HG02623 (cell line): ENCODE measurements around the gene NPL.

Source experiments
- ATAC-seq: cut with Tn5 transposase; IDR thresholded peaks from one replicate; pipeline ENCODE4 v1.9.1; 2021; ENCODE audit warnings: moderate library complexity; ENCODE audit not compliant: unreplicated experiment

Gene NPL

DNA sequence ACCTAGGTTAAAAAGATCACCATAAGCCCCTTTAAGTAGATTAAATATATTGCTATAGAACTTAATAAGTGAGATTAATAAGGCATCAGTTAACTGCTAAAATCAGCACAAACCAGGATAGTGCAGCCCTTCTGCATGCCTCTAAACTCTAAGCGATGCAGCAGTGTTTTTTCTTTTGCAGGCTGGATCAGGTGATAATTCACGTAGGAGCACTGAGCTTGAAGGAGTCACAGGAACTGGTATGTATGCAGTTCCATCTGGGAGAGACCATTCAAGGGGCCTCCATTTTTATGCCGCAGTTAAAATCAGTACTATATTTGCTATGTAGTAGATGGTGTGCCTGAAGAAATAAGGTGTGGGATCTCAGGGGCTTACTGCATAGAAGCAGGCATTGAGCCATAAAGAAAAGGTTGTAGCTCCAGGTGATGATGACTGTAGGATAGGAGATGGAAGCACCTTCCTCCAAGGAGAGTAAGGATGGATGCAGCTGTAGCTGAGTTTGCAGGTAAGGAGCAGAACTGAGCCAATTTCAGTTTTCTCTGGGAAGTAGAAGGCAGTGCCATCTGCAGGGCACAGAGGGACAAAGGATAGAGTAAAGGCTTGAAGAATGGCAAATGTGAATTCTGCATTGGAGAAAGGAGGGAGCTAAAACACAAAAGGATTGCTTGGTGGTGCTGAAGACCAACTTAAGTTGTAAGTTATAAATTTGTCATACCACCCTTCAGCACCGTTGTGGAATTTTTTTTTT lies 22.6 kb downstream of the NPL start:
- ATAC-seq = no peak

DNA sequence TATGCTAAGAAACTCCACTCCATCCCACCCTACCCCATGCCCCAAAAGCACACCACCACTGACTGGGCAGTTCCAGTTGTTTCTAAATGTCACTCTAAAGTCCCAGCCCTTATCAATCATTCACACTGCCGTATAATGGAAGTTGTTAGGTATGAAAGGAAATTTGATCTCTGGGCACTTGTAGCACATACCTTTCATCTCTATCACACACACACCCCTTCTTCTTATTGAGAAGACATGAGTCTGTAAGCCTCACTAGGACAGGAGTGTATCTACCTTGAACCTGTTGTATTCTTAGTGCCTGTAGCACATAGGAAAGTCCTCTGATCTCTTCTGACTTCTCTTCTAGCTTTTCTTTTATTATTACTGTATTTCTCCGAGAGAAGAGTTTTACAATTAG lies 27.3 kb downstream of the NPL start:
- no peak for ATAC-seq

DNA sequence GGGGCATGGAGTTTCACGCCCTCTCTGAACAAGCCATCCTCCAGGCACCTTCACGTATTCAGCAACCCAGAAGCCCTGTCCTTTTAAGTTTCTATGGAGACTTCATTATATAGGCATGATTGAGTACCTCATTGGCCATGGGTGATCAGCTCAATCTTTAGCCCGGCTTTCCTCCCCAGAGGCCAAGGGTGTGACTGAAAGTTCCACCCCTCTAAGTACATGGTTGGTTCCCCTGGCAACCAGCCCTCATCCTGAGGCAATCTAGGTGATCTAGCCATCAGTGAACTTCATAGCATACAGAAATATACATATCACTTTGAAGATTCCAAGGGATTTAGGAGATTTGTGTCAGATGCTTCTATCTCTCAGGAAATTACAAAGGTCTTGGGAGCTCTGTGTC lies 28.2 kb downstream of the NPL start:
- ATAC-seq = no peak

DNA sequence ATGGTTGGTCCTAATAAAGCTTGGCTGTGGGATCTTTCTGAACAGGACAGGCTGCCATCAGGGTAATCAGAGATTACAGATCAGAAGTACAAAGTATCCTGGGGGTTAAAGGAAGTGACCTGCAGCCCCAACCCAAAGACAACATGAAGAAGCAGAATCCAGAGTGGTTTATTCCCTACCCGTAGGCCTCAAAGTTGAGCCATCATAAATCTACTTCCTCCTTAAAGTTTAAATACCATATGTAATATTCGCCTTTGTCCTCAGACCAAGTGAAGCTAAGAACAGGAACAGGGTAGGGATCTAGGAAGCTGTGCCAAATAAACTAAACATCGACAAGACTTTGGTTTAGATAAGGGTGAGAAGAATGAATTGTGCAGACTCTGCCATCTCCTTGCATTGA lies 33.6 kb downstream of the NPL start:
- ATAC-seq = no peak

DNA sequence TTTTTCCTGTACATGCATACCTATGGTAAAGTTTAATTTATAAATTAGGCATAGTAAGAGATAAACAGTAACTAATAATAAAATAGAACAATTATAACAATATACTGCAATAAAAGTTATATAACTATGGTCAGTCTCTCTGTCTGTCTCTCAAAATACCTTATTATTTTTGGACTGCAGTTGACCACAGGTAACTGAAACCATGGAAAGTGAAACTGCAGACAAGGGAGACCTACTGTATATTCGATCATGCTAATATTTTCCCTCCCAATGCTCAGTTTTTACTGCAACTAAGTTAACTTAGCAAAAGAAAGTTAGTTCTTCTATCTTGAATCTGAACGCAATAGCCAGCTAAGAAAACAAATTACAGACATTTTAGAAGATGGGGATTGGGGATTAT lies 37.3 kb downstream of the NPL start:
- ATAC-seq = no peak

DNA sequence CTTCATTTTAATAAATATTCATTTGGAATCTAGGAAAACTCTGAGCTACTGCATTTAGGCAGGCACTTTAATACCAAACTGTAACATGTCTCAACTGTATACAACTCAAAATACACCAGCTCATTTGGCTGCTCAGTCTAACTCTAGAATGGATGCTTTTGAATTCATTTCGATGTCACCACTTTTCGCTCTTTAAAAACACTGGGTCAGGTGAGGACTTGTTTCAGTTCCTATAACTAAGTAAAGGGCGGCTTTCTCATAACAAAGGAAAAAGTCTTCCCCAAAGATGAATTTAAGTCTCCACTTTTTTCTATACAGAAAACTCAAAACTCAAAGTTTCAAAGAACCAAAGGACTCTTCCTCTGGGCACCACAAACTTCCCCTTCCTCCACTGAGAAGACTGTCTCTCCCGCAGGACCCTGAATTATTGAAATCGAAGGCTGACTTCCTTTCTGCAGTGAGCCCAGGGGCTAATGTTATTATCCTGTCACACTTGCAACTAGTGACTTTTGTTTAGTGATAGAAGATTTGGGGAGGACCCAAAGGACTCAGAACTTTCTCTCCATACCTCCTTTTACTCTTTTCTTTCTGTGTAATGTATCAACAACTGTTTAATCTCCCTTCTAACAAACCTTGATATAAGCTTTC lies 39.8 kb downstream of the NPL start:
- no peak for ATAC-seq

DNA sequence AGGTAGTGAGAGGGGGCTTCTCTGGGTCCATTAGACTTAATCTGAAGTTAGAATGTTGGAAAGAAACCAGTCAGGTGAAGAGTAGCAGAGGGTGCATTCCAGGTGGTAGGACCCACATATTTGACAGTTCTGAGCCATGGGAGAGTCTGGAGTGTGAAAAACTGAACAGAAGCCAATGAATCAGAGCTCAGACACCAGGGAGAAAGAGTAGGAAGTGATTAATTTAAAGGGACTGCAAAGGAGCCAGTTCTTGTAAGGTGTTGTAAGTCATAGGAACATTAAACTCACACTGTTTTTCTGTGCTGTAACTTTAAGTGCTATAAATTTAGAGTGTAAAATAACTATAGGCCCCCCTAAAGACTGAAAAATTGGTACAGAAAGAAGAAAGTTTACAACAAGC lies 43.7 kb downstream of the NPL start:
- no peak for ATAC-seq

DNA sequence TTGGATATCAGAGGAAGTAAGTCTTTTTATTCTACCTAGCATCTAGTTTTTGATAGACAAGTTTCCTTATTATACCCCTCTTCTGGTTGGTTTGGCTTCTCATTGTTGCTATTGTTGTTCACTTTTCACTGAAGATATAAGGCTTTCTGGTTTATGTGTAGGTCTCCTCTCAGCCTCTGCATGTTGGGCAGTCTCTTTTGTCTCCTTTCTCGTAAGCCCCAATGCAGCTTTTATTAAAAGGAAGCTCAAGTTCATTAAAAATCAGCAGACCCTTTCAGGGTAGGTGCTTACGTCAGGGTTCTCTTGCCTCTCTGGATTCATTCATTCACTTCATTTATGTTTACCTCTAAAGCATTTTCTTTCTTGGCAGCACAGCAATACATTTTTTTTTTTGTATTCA lies 44.8 kb downstream of the NPL start:
- no peak for ATAC-seq

DNA sequence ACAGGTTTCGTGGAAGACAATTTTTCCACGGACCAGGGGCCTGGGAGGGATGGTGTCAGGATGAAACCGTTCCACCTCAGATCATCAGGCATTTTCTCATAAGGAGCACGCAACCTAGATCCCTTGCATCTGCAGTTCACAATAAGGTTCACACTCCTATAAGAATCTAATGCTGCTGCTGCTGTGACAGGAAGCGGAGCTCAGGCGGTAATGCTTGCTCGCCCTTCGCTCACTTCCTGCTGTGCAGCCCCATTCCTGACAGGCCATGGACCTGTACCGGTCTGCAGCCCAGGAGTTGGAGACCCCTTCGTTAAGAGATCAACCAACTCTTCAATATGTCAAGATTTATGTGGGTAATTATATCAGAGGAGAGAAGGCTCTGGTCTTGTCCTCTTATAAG lies 46.2 kb downstream of the NPL start:
- ATAC-seq = no peak

DNA sequence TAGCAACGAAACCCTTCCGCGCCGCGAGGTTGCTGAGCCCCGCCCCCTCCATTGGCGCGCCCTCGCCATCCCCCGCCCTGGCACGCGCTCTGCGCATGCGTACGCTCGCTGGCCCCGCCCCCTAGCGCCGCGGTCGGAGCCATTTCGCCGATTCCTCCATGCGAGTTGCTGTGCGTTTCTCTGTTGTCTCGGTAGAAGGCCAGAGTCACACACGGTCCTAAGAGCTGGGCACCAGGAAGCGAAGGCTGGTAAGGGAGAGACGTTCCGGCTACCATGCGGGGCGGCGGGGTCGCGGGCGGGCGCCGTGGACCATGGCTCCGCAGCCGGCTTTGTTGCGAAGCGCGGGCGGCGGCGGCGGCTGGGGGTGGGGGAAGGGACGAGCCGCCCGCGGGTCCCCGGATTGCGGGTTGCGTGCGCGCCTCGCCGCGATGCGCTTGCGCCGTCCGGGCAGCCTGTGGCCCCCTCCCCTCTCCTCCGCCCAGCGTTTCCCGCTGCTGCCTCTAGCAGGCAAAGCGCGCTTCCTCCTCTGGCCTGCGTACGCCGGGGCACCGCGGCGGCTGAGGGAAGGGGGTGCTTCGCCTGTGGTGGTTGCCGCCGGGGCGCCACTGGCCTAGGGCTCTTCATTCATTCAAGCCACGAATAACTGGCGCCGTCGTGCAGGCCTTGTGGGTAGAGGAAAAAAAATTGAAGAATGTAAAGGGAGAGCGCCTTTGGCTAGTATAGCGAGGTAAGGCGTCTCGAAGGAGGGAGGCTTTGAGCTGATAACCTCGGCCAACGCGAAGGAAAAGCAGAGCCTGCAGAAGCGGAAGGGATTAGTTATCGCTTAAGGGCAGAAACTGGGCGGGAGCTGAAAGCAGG lies 49.9 kb downstream of the NPL start, which contains the start of gene DHX9:
TSS of gene DHX9 (plus strand) at position 139 of the 858 bp plus-strand sequence. CDS start 3,220 bp downstream, outside the sequence.
- peak; percentile 73 for ATAC-seq

DNA sequence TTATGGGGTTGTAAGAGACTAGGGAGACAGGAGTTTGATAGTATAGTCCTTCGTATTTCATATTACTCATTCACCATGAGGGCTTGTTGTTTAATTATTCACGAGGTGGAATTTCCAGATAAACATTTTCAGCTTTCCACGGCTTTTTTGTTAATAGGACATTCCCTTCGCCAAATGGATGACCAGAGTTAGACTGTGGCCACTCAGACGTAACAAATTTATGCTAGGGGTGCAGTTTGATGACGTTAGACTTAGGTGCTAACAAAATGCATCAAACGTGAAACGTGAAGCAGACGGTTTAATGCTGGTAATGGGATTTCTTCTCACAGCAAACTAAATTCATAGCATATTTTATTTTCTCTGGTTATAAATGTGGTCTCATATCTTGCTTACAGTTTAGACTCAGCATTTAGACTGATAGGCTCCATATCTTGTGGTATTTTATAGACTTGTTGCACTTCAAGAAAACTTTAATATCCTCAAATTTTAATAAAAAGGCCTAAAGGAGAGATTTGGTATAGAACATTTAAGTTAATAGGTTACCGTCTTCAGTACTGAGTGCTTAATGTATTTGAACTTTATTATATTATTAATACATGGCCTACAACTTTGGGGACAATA lies 51.9 kb downstream of the NPL start:
- no peak for ATAC-seq

DNA sequence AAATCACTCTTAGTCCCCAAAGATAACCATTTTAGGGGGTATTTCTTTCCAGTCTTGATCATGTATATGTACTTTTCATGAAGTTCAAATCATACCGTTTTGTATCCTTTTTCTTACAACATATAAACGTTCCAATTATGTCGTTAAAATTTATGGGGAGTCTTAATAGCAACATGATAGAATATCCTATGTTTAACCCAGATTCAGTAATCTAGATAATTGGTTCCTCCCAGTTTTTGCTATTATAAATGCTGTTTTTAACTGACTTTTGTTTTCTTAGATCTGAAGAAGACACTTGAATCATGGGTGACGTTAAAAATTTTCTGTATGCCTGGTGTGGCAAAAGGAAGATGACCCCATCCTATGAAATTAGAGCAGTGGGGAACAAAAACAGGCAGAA lies 52.7 kb downstream of the NPL start:
- no peak for ATAC-seq

DNA sequence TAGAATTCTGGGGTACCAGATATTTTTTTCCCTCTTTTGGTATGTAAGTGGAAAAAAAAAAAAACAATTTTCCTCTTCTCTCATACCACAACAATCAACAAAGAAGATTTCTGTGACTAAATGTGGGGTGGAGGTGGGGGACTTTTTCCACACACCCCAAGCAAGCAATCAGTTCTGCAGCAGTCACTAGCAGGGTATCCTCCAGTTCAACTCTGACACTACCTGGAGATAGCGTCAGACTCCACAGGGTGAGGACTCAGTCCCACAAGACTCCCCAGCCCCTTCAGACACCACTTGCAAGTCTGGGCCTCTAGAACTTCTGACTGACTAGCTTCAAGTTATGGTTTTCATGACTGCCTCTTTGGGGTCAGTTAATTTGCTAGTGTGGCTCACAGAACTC lies 55.8 kb downstream of the NPL start:
- no peak for ATAC-seq

DNA sequence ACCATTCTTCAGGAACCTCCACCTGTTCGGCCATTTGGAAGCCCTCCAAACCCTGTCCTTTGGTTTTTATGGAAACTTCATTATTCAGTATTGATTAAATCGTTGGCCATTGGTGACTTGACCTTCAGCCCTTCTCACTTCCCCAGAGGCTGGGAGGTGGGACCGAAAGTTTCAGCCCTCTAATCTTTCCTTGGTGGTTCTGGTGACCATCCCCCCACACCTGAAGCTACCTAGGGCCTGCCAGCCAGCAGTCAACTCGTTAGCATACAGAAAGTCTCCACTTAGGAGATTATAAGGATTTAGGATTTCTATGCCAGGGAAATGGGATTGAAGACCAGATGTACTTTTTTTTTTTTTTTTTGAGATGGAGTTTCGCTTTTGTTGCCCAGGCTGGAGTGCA lies 56.3 kb downstream of the NPL start:
- ATAC-seq = no peak

DNA sequence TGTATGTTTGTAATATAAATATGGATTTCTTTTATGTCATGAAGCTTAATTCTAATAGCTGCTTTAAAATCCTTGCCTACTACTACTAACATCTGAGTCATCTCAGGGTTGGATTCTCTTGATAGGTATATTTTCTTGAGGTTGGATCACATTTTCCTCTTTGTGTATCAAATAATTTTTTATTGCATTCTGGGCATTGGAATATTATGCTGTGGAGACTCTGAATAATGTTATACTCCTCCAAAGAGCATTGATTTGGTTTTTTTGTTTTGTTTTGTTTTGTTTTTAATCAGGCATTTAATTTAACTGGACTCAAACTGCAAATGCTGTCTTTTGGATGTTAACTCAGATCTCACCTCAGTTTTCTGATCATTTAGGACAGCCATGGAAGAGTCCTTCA lies 57.5 kb downstream of the NPL start:
- ATAC-seq = no peak

DNA sequence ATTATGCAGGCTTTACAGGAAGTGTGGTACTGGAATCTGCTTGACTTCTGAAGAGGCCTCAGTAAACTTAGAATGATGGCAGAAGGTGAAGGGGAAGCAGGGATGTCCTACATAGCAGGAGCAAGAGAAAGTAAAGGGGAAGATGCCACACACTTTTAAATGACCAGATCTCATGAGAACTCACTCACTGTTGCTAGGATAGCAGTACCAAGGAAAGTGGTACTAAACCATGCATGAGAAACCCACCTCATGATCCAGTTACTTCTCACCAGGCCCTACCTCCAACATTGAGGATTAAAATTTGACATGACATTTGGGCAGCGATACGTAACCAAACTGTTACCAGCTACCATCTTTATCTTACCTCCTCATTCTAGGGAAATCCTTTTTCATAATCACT lies 59.2 kb downstream of the NPL start:
- ATAC-seq = no peak

DNA sequence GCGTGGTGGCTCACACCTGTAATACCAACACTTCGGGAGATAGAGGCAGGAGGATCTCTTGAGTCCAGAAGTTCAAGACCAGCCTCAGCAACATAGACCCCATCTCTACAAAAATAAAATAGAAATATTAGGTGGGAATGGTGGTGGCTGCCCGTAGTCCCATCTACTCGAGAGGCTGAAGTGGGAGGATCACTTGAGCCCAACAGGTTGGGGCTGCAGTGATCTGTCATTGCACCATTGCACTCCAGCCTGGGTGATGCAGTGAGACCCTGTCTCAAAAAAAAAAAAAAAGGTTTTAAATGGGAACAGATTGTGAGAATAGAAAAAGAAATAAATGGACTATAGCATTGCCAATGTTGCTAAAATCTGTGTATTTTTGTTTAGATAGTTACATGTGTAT lies 60.7 kb downstream of the NPL start:
- ATAC-seq = no peak

DNA sequence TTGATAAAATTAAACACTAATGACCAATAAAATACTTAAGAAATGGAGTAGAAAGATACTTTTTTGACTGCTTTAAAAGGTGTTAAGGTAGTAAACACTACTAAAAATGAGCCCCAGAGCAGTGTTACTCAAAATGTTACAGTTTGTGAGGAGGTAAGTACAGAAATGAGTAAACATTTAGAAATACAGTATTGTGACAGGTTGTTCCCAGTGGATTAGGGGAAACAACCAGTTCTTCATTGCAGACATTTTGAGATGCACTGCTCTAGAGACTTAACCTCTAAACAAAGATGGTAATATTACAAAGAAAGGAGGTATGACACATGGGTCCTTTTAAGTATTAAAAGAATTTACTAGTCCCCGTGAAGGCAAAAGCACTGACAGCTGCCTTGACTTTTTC lies 62.3 kb downstream of the NPL start:
- ATAC-seq = no peak

DNA sequence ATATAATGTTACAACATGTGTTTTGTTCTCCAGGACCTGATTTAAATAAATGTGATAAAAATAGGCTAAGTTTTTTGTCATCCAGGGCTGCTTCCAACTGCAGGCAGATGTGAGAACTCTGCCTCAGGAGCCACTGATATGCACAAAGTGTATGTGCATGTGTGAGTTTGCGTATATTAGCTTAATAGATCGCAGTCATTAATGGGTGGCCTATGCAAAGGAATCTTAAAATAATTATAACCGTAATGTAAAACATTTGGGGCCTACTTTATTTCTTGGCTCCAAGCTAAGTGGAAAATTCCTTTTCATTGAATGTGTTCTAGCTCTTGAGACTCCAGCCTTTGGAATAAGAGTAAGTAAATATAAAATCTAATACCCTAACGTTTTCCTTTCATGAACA lies 66.3 kb downstream of the NPL start:
- no peak for ATAC-seq

DNA sequence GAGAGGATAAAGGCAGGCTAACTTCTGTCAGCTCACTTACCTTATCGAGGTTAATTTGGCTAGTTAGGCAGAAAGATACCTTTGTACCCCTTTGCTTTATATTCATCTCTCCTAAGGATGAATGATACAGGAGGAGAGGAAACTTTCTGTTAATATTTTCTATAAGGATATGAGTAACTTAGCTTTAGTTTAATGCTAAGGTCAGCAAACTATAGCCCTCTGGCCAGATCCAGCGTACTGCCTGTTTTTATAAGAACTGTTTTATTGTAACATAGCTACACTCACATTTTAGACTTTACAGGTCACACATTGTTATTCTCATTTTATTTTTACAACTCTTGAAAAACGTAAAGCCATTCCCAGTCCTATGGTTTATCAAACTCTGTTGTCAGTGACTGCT lies 67.6 kb downstream of the NPL start:
- no peak for ATAC-seq

DNA sequence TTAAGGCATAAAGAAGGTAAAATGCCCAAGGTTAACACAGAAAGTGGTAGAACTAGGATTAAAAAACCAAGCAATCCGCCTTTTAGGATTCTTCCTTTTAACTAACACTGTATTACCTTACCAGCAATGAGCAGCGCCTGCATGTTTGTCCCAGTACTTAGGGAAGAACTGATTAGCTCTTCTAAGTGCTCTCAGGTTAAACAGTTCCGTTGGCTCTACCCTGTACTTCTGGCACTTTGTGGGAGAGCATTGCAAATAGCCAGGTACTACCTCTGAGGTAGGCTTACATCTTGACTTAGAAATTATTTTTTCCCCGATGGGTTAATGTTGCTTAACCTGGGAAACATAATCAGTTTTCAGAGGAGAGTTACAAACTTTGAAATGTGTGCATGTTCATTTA lies 71.1 kb downstream of the NPL start:
- no peak for ATAC-seq
